ENCODE measurements around the gene CADM2. TPM values are rescaled to one million over a fixed set of nuclear protein-coding genes. Genes with fewer than 3 reads are reported as not detected.

The CADM2 gene
- total RNA-seq, 1 experiment from 2014 or later: 10.9 TPM

DNA sequence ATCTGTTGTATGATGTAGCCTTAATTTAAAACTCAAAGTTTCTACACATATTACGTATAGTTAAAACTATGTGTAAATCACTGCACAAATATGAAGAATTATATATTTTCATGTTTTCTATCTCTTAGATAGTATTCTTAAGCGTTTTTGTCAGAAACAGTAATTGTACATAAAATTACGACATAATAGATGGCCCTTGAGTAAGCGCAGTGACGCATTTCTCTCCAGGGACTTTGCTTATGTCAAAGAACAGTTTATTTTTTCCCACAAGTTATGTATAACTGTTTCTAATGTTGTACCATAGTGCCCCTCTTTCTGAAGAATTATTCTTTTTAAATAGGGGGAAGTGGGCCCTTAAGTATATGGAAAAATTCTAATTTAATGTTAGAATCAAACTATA is 1098.2 kb downstream of the CADM2 start:
- no peaks in the 10 kb centered on the region for H4K20me1 ChIP-seq (ENCODE audit: control insufficient read depth, insufficient read depth, insufficient read length)
- no peaks in the 10 kb centered on the region for H3K79me1 ChIP-seq (ENCODE audit: insufficient read depth, low read depth, low read length, poor library complexity, severe bottlenecking)
- no peak overlapping the region for H2BK120ac ChIP-seq (ENCODE audit: low read depth, low read length, poor library complexity, severe bottlenecking)
- H2BK5ac ChIP-seq (ENCODE audit: insufficient read length, low read length): no peak overlapping the region
- H3K27me3 ChIP-seq (ENCODE audit: insufficient read depth, low read length): no peaks in the 10 kb centered on the region
- H3K4ac ChIP-seq (ENCODE audit: low read depth, low read length): no peak overlapping the region
- TF ChIP-seq, protein P1, sequence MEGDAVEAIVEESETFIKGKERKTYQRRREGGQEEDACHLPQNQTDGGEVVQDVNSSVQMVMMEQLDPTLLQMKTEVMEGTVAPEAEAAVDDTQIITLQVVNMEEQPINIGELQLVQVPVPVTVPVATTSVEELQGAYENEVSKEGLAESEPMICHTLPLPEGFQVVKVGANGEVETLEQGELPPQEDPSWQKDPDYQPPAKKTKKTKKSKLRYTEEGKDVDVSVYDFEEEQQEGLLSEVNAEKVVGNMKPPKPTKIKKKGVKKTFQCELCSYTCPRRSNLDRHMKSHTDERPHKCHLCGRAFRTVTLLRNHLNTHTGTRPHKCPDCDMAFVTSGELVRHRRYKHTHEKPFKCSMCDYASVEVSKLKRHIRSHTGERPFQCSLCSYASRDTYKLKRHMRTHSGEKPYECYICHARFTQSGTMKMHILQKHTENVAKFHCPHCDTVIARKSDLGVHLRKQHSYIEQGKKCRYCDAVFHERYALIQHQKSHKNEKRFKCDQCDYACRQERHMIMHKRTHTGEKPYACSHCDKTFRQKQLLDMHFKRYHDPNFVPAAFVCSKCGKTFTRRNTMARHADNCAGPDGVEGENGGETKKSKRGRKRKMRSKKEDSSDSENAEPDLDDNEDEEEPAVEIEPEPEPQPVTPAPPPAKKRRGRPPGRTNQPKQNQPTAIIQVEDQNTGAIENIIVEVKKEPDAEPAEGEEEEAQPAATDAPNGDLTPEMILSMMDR (conservative IDR thresholded peaks at IDR 0.05): no peak
- H3K9me3 ChIP-seq (ENCODE audit: control insufficient read depth, low read depth, low read length): no peaks in the 10 kb centered on the region
- no peak overlapping the region for H3K14ac ChIP-seq (ENCODE audit: insufficient read depth, low read length)
- no peak overlapping the region for H4K91ac ChIP-seq (ENCODE audit: insufficient read length, low read depth, low read length)
- H3K9me3 Mint-ChIP-seq: no peaks in the 10 kb centered on the region
- no peak overlapping the region for H3K23ac ChIP-seq (ENCODE audit: insufficient read length, low read depth, low read length)
- H3K79me2 ChIP-seq (ENCODE audit: insufficient read depth, low read length): no peaks in the 10 kb centered on the region
- no peak overlapping the region for H3K4me3 Mint-ChIP-seq
- H3K56ac ChIP-seq (ENCODE audit: insufficient read length, low read depth, low read length): no peak overlapping the region
- H3T11ph ChIP-seq (ENCODE audit: low read length): no peak overlapping the region
- peaks cover under 1 to 2% of the 10 kb centered on the region in 2 experiments; a peak in 2 of 4 replicates for H3K4me1 Mint-ChIP-seq
- H2AFZ ChIP-seq (ENCODE audit: low read length): no peak overlapping the region
- H2AK5ac ChIP-seq (ENCODE audit: insufficient read length, low read length): no peak overlapping the region
- H4K8ac ChIP-seq (replicated peaks; ENCODE audit: insufficient read length, low read depth, low read length): no peak overlapping the region
- H3K4me2 ChIP-seq (ENCODE audit: insufficient read depth, insufficient read length, low read length): no peak overlapping the region
- no peaks in the 10 kb centered on the region for H3K23me2 ChIP-seq (ENCODE audit: insufficient read length, low read depth, low read length, poor library complexity, severe bottlenecking)
- no peak overlapping the region for H3K27ac Mint-ChIP-seq
- H2BK15ac ChIP-seq (ENCODE audit: low read depth, low read length): no peak overlapping the region
- no peaks in the 10 kb centered on the region for H3K36me3 Mint-ChIP-seq (ENCODE audit: insufficient read depth in 1 of 3, low read depth in 3 of 3)
- H2BK20ac ChIP-seq (ENCODE audit: low read depth, low read length, poor library complexity, severe bottlenecking): no peak overlapping the region
- no peak for DNase-seq
- no peak overlapping the region for H3K27ac ChIP-seq (ENCODE audit: insufficient read length, low read depth, low read length)
- no peak overlapping the region for H3K18ac ChIP-seq (ENCODE audit: insufficient read length, low read depth, low read length)
- no peaks in the 10 kb centered on the region for H3K4me1 ChIP-seq (ENCODE audit: insufficient read depth, low read length)
- H4K5ac ChIP-seq (ENCODE audit: insufficient read length, low read depth, low read length): no peak overlapping the region
- H3K27me3 Mint-ChIP-seq (ENCODE audit: low read depth): no peaks in the 10 kb centered on the region
- H2BK12ac ChIP-seq (ENCODE audit: insufficient read length, low read depth, low read length): no peak overlapping the region
- no CpG with 5 or more reads among the region's 5 CpGs for WGBS (ENCODE audit: extremely low coverage, insufficient read length, low lambda C conversion rate)
- H3K9ac ChIP-seq (ENCODE audit: extremely low read depth, insufficient read length, low read length): no peak overlapping the region

All from H9 (cell line).